H54 (cell line): Measurements from ENCODE around the gene PRRC2B.
"Not testable (repeated sequence)": the region's sequence is repeated elsewhere in the genome, so short reads cannot be mapped to it uniquely, and the experiment has no call there.

ENCODE experiments used
- DNase-seq: peaks from one replicate; pipeline ENCODE4 v3.0.0; 2011; ENCODE audit warnings: low spot score, mixed read lengths; ENCODE audit not compliant: insufficient read length
- FAIRE-seq: peaks from 3 replicates; lab custom pipeline; 2011; peaks lifted over from hg19 to GRCh38; lab: Jason Lieb, UNC
- POLR2A ChIP-seq: IDR thresholded peaks from 2 replicates; pipeline ENCODE4 v1.6.1; 2011; ENCODE audit warnings: low read depth, mild to moderate bottlenecking, low read length

PRRC2B gene

GRCh38 chr9:131492070-131492469, 98.2 kb downstream of the PRRC2B start:
- FAIRE-seq (no peak), DNase-seq (no peak)
- no peak for TF ChIP-seq POLR2A

GRCh38 chr9:131494296-131494870, 100.5 kb downstream of the PRRC2B start:
- FAIRE-seq = no peak
- no peak for DNase-seq
- TF ChIP-seq POLR2A = no peak

- FAIRE-seq = no peak
- DNase-seq = no peak
- TF ChIP-seq POLR2A = no peak
Measured at GRCh38 chr9:131495785-131496184, 101.9 kb downstream of the PRRC2B start.

GRCh38 chr9:131496844-131497405, 103.0 kb downstream of the PRRC2B start:
- no peak for TF ChIP-seq POLR2A
- FAIRE-seq = no peak

GRCh38 chr9:131499254-131499767, 105.4 kb downstream of the PRRC2B start:
- no peak for TF ChIP-seq POLR2A
- DNase-seq = no peak
- FAIRE-seq = no peak

More at GRCh38 chr9:131496844-131497405, 103.0 kb downstream of the PRRC2B start:
- no peak for DNase-seq

DNA sequence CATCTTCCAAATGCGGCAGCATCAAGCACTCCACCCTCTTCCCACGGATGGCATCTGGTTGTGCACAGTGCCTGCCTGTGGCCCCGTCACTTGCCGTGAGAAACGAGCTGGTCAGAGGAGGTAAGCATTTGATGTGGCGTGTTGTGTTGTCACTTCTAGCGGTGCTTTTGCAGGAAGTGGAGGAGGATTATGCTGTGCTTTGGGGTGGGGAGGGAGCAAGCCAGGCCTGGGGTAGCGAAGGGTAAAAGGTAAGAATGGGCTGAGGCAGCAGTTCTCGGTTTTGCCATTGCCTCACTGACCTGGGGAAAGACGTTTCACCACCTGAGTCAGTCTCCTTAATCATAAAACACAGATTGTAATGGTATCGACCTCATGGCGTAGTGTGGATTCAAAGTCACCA, 106.5 kb downstream of the PRRC2B start:
- TF ChIP-seq POLR2A = no peak
- FAIRE-seq = no peak
- DNase-seq = no peak

GRCh38 chr9:131500939-131501541, 107.2 kb downstream of the PRRC2B start:
- no peak for TF ChIP-seq POLR2A
- DNase-seq = no peak
- no peak for FAIRE-seq

GRCh38 chr9:131502781-131503625, 109.1 kb downstream of the PRRC2B start, which contains the start of gene POMT1:
Gene POMT1 (plus strand): TSS chr9:131502918. CDS start chr9:131504219, 1,301 bp downstream.
- FAIRE-seq = no peak
- peak; percentile 35; the same call in 1 of the 2 replicates for TF ChIP-seq POLR2A

DNA sequence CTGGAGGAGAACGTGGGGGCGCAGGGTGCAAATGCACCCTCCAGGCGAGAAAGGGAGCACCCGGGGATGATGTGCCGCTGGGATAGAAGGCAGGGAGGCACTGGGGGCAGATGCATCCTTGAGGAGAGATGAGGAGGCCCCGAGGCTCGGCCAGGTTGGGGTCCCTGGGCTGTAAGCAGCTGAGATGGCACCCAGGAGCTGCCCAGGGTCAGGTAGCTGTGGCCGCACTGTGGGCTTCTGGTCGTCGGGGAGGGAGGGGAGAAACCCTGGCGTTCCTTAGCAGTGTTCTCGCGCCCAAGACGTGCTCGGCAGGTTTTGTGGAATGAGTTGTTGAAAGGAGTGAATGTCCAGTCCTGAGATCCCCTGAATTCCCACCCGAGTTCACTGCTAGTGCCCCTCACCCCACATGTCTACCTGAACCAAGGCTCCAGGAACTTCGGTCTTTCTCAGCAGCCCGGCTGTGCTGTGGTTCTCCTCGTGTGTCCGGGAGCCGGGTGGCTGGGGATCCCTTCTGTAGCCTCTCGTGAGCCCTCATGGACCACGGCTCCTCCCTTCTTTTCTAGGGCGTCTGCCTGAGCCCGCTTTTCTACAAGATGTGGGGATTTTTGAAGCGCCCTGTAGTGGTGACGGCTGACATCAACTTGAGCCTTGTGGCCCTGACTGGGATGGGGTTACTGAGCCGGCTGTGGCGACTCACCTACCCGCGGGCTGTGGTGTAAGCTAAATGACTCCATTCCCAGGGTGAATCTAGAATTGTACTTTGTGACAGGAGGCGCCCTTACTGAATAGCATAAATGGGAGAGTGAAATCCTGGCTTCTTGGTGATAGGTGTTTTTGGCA, 110.0 kb downstream of the PRRC2B start:
- FAIRE-seq = no peak

More at GRCh38 chr9:131502781-131503625, 109.1 kb downstream of the PRRC2B start, which contains the start of gene POMT1:
- DNase-seq = peak; percentile 46

GRCh38 chr9:131505012-131505411, 111.1 kb downstream of the PRRC2B start:
- DNase-seq (no peak), FAIRE-seq (no peak)
- TF ChIP-seq POLR2A = no peak

More for the DNA sequence above, 110.0 kb downstream of the PRRC2B start:
- no peak for TF ChIP-seq POLR2A
- DNase-seq = no peak

GRCh38 chr9:131511416-131511815, 117.5 kb downstream of the PRRC2B start:
- DNase-seq (no peak), FAIRE-seq (no peak)
- no peak for TF ChIP-seq POLR2A

GRCh38 chr9:131511880-131512279, 118.0 kb downstream of the PRRC2B start:
- FAIRE-seq (no peak), DNase-seq (no peak)
- no peak for TF ChIP-seq POLR2A

DNA sequence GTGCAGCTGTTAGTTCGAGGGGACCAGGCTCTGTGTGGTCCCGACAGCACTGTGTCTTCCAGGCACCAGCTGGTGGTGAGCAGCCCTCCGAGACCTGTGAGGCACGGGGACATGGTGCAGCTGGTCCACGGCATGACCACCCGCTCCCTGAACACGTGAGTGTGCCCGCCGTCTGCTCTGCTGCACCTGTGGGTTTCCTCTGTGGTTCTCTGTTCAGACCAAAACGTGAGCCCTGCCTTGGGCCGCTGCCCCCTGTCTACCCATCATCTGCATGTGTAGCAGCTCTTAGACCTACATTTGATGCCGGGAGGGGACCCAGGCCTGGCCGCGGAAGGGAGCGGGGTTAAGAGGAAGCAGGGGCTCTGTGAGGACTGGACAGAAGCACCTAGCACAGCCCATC, 119.3 kb downstream of the PRRC2B start:
- no peak for FAIRE-seq
- no peak for DNase-seq
- no peak for TF ChIP-seq POLR2A

DNA sequence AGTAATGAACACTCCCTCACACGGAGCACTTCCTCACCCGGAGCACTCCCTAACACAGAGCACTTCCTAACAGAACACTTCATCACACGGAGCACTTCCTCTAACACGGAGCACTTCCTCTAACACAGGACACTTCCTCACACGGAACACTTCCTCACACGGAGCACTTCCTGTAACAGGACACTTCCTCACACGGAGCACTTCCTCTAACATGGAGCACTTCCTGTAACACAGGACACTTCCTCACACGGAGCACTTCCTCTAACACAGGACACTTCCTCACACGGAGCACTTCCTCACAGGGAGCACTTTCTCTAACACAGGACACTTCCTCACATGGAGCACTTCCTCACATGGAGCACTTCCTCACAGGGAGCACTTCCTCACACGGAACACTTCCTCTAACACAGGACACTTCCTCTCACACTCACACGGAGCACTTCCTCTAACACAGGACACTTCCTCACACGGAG, 121.7 kb downstream of the PRRC2B start:
- not testable (repeated sequence) for FAIRE-seq, DNase-seq
